ENCODE results near the gene ARMC2. TPM values are rescaled to one million over a fixed set of nuclear protein-coding genes. Genes with fewer than 3 reads are reported as not detected.
"Not testable (repeated sequence)": the region's sequence is repeated elsewhere in the genome, so short reads cannot be mapped to it uniquely, and the experiment has no call there.

ARMC2 gene
- total and polyA plus RNA-seq, 2 donors from 2014 or later, result 1.9 to 12.7 TPM

- H3K27me3 ChIP-seq (ENCODE audit: control insufficient read depth, insufficient read depth, low read length); H3K4me3 ChIP-seq (ENCODE audit: low read length in 3 of 3); H3K9me3 ChIP-seq (ENCODE audit: control insufficient read depth in 2 of 3, insufficient read depth in 1 of 3, low read length in 3 of 3); H3K9ac ChIP-seq (ENCODE audit: low read length in 3 of 3); FAIRE-seq; H3K4me1 ChIP-seq (ENCODE audit: control insufficient read depth in 2 of 3, insufficient read depth in 2 of 3, low read depth in 1 of 3, low read length in 3 of 3); H3K27ac ChIP-seq (ENCODE audit: low read depth in 2 of 2, low read length in 2 of 2); H3K36me3 ChIP-seq (ENCODE audit: control insufficient read depth in 2 of 3, insufficient read depth in 3 of 3, low read length in 3 of 3); intact Hi-C loops (cut with DNase I); DNase-seq: not testable (repeated sequence)
Measured at GRCh38 chr6:108817276-108817675, 30.9 kb upstream of the ARMC2 start.

GRCh38 chr6:108820006-108820405, 28.2 kb upstream of the ARMC2 start:
- peaks cover 0 to 4% (median 0%) of the 10 kb centered on the region in 3 donors for H3K9me3 ChIP-seq (ENCODE audit: control insufficient read depth in 2 of 3, insufficient read depth in 1 of 3, low read length in 3 of 3)
- H3K27ac ChIP-seq (ENCODE audit: low read depth in 2 of 2, low read length in 2 of 2), result no peak overlapping the region
- intact Hi-C loops (cut with DNase I), result no loop called here
- no peak overlapping the region for H3K9ac ChIP-seq (ENCODE audit: low read length in 3 of 3)
- FAIRE-seq (no peak), DNase-seq (peak in 2 of 5 donors; percentile 42 to 78)
- no peak for TF ChIP-seq CTCF (IDR thresholded peaks at IDR 0.05; ENCODE audit: borderline replicate concordance, extremely low read depth, insufficient read depth)
- H3K4me1 ChIP-seq (ENCODE audit: control insufficient read depth in 2 of 3, insufficient read depth in 2 of 3, low read depth in 1 of 3, low read length in 3 of 3), result no peaks in the 10 kb centered on the region
- no peaks in the 10 kb centered on the region for H3K36me3 ChIP-seq (ENCODE audit: control insufficient read depth in 2 of 3, insufficient read depth in 3 of 3, low read length in 3 of 3)
- no peak overlapping the region for H3K4me3 ChIP-seq (ENCODE audit: low read length in 3 of 3)
- no peaks in the 10 kb centered on the region for H3K27me3 ChIP-seq (ENCODE audit: control insufficient read depth, insufficient read depth, low read length)

- DNase-seq (no peak), FAIRE-seq (no peak)
- H3K27ac ChIP-seq (ENCODE audit: low read depth in 2 of 2, low read length in 2 of 2), result no peak overlapping the region
- no peaks in the 10 kb centered on the region for H3K27me3 ChIP-seq (ENCODE audit: control insufficient read depth, insufficient read depth, low read length)
- H3K4me1 ChIP-seq (ENCODE audit: control insufficient read depth in 2 of 3, insufficient read depth in 2 of 3, low read depth in 1 of 3, low read length in 3 of 3), result no peaks in the 10 kb centered on the region
- no peak overlapping the region for H3K9ac ChIP-seq (ENCODE audit: low read length in 3 of 3)
- intact Hi-C loops (cut with DNase I), result no loop called here
- TF ChIP-seq CTCF (IDR thresholded peaks at IDR 0.05; ENCODE audit: borderline replicate concordance, extremely low read depth, insufficient read depth), result no peak
- H3K36me3 ChIP-seq (ENCODE audit: control insufficient read depth in 2 of 3, insufficient read depth in 3 of 3, low read length in 3 of 3), result no peaks in the 10 kb centered on the region
- H3K4me3 ChIP-seq (ENCODE audit: low read length in 3 of 3), result no peak overlapping the region
- peaks cover 0 to 9% (median 0%) of the 10 kb centered on the region in 3 donors for H3K9me3 ChIP-seq (ENCODE audit: control insufficient read depth in 2 of 3, insufficient read depth in 1 of 3, low read length in 3 of 3)
Measured at GRCh38 chr6:108822401-108822800, 25.8 kb upstream of the ARMC2 start.

- no peak overlapping the region for H3K4me3 ChIP-seq (ENCODE audit: low read length in 3 of 3)
- peaks cover 0 to 5% (median 0%) of the 10 kb centered on the region in 3 donors for H3K9me3 ChIP-seq (ENCODE audit: control insufficient read depth in 2 of 3, insufficient read depth in 1 of 3, low read length in 3 of 3)
- FAIRE-seq (no peak), DNase-seq (no peak)
- no peaks in the 10 kb centered on the region for H3K36me3 ChIP-seq (ENCODE audit: control insufficient read depth in 2 of 3, insufficient read depth in 3 of 3, low read length in 3 of 3)
- no peak overlapping the region for H3K9ac ChIP-seq (ENCODE audit: low read length in 3 of 3)
- no peaks in the 10 kb centered on the region for H3K4me1 ChIP-seq (ENCODE audit: control insufficient read depth in 2 of 3, insufficient read depth in 2 of 3, low read depth in 1 of 3, low read length in 3 of 3)
- H3K27ac ChIP-seq (ENCODE audit: low read depth in 2 of 2, low read length in 2 of 2), result no peak overlapping the region
- no peak for TF ChIP-seq CTCF (IDR thresholded peaks at IDR 0.05; ENCODE audit: borderline replicate concordance, extremely low read depth, insufficient read depth)
- no peaks in the 10 kb centered on the region for H3K27me3 ChIP-seq (ENCODE audit: control insufficient read depth, insufficient read depth, low read length)
- intact Hi-C loops (cut with DNase I), result no loop called here
Measured at GRCh38 chr6:108825326-108825725, 22.9 kb upstream of the ARMC2 start.

Data from kidney (tissue), 14 donors.